C4-2B (cell line): ENCODE results near the gene AIG1.
"Not testable (repeated sequence)": the region's sequence is repeated elsewhere in the genome, so short reads cannot be mapped to it uniquely, and the experiment has no call there.

Experiments used
- H3K27ac ChIP-seq: fragments of 450-650 bp; 2 replicates; pipeline ENCODE4 v1.5.1; 2017
- ZFX ChIP-seq: fragments of 450-650 bp; IDR thresholded peaks from 2 replicates; pipeline ENCODE4 v1.6.1; 2017
- TF ChIP-seq, protein P1 (sequence below): fragments of 450-650 bp; conservative IDR thresholded peaks from 2 replicates; pipeline ENCODE4 v1.5.1; 2017; ENCODE audit warnings: mild to moderate bottlenecking

Gene AIG1

DNA sequence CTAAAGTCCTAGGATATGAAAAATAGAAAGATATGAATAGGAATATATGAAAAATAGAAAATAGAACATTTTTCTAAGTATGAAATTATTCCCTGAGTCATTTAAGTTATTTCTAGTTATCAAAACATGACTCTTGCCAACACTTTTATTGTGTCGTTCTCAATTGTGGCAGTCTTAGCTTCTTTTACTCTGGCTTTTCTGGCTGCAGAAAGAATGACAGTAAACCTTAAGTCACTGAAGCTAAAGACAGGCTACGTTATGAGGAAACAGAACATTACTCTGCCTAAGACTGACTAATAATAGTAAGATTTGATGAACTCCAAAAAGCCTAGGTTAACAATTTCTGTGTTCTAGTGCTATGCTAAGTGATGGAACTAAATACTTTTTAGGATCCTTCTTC is 74.6 kb downstream of the AIG1 start:
- H3K27ac ChIP-seq = no peak overlapping the region
- TF ChIP-seq, protein P1, sequence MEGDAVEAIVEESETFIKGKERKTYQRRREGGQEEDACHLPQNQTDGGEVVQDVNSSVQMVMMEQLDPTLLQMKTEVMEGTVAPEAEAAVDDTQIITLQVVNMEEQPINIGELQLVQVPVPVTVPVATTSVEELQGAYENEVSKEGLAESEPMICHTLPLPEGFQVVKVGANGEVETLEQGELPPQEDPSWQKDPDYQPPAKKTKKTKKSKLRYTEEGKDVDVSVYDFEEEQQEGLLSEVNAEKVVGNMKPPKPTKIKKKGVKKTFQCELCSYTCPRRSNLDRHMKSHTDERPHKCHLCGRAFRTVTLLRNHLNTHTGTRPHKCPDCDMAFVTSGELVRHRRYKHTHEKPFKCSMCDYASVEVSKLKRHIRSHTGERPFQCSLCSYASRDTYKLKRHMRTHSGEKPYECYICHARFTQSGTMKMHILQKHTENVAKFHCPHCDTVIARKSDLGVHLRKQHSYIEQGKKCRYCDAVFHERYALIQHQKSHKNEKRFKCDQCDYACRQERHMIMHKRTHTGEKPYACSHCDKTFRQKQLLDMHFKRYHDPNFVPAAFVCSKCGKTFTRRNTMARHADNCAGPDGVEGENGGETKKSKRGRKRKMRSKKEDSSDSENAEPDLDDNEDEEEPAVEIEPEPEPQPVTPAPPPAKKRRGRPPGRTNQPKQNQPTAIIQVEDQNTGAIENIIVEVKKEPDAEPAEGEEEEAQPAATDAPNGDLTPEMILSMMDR = no peak
- no peak for TF ChIP-seq ZFX

DNA sequence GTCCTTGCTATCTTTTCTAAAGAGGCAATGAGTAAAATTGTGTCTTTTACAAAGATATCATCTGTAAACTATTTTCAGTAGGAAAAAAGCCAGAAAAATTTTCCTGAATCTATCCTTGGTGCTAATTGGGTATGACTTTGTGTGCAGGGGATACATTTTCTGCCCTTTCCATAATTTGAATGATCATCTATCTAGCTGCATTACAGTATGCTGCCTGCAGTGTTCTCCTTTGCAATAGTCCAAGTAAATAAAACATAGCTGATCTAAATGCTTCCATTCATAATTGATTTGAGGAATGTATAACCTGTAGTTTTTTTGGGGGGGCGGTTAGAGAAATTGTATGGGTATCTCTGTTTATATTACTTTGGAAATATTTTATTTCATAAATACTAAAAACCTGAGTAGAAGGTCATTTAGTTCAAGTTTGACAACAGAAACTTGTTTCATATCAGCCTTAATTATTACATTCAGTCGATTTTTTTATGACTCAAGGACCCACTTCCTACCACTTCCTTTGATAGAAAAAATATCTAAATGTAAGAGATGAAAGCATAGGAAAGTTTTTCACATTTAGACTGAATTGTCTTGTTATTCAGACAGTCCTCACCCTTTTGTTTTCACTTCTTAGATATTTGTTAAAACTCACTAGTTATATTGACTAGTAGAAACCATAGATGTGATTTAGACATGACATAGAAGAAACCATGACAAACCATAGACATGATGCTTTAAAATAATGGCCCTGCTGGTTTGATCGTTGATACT is 75.3 kb downstream of the AIG1 start:
- no peak overlapping the region for H3K27ac ChIP-seq
- TF ChIP-seq ZFX = no peak
- TF ChIP-seq, protein P1 = no peak

GRCh38 chr6:143136647-143137046 is 76.0 kb downstream of the AIG1 start:
- H3K27ac ChIP-seq = no peak overlapping the region
- TF ChIP-seq ZFX = no peak
- TF ChIP-seq, protein P1 = no peak

DNA sequence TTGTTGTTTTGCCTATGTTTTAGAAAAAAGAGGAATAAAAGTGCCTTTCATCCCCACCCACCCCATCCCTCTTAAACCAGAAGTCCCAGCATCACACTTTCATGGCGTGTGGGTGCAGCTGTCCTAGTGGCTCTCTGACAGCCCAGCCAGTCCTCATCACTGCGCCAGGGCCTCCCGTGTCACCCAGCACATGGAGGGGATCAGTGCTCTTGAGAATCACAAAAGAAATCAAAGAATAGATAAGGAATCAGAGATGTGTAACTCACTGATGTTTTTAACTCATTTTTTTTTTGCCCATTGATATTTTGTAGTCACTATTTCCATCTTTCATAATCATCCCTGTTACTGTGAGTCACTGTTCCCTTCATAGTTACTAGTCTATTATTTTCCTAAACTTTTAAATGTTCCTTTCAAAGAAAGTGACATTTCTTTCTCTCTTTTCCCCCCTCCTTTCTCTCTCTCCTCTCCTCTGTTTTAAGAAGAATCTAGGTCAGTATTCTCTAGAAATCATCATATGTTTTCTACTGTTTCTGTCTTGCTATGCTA is 78.6 kb downstream of the AIG1 start:
- TF ChIP-seq, protein P1 = no peak
- TF ChIP-seq ZFX = no peak
- H3K27ac ChIP-seq = no peak overlapping the region

DNA sequence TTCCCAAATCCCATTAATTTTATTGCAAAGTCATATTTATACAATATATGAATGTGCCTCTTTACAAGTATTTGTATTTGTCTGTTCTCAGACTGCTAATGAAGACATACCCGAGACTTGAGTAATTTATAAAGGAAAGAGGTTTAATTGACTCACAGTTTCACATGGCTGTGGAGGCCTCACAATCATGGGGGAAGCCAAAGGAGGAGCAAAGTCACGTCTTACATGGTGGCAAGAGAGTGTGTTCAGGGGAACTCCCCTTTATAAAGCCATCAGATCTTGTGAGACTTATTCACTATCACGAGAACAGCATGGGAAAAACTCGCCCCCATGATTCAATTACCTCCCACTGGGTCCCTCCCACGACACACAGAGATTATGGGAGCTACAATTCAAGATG is 79.2 kb downstream of the AIG1 start:
- H3K27ac ChIP-seq = not testable (repeated sequence)

DNA sequence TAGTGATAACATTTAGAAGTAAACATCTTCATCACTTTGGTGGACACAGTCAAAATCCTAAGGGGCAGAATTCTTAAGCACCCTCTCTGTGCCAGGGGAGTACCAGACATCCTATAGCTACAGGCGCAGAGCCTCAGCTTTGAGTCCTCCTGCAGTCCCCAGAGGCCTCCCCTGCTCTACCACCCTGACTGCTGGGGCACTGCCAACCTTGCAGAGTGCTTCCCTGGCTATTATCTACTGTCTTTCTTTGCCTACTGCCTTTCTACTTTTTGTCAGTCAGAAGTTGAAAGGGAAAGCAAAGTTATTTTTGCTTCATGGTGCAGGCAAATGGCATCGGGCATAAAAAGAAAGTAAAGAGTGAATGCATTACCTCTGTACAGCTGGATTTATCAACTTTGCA is 80.1 kb downstream of the AIG1 start:
- no peak for TF ChIP-seq ZFX
- no peak overlapping the region for H3K27ac ChIP-seq

DNA sequence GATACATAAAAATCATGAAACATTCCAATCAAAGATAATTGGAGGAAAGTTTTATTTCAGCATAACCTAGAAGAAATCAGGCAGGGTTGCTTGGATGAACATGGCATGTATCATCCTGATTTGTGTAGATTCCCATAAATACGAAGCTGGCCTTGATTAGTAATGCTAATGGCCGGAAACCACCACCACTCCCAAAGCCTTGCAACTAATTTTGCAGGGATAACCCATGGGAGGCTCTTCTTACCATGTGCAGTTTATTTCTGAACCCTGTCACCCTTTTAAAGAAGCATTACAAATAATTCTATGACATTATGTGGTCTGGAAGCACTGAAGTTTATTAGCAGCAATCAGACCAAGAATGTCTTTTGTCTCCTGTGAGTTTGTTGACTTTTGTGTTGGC is 80.8 kb downstream of the AIG1 start:
- no peak for TF ChIP-seq ZFX
- TF ChIP-seq, protein P1 = no peak
- H3K27ac ChIP-seq = no peak overlapping the region

DNA sequence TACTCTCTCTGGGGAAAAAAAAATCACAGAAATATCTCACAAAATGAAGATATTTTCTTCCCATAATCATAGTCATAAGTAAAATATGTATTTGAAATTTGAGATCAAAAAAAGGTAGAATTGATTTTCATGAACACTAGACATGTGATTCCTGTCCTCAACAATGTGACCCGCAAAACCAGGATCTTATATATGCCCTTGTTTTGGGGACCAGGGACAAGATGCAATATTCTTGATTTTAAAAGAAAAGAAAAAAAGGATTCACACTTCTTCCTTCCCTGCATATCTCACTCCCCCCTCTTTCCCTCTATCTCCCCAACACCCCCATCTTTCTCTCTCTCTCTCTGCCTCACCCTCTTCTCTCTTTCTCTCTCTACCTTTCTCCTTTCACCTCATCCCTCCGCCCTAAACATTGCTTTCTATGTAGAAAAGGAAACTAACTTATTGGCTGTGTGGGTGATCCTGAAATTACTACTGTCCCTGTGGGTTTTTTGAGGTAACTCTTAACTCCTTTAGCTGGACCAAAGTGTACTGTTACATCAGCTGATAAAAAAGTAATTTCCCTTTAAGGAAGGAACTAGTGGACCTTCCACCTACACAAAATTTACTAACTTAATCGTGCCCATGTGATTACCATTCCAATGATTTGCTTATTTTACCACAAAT is 85.6 kb downstream of the AIG1 start:
- H3K27ac ChIP-seq = no peak overlapping the region
- TF ChIP-seq ZFX = no peak
- TF ChIP-seq, protein P1 = no peak
